DMS53 (cell line): ENCODE data around the gene TSC1.

Source experiments
- DNase-seq: peaks from one replicate; lab custom pipeline; 2025; lab: John Stamatoyannopoulos, UW

Gene TSC1

GRCh38 chr9:132944294-132945185 is at the start of gene TSC1:
TSS of gene TSC1 (minus strand) at chr9:132944616. CDS start at chr9:132928872, 15,744 bp downstream.
- DNase-seq: peak; percentile 99

- DNase-seq: no peak
Observed at GRCh38 chr9:132993511-132993939, 49.1 kb upstream of the TSC1 start.

GRCh38 chr9:132991351-132992300 is 47.2 kb upstream of the TSC1 start:
- DNase-seq: no peak

GRCh38 chr9:132990781-132991180 is 46.4 kb upstream of the TSC1 start:
- DNase-seq: peak; percentile 70

- DNase-seq: peak; percentile 92
Observed at GRCh38 chr9:132989998-132990557, 45.7 kb upstream of the TSC1 start.

DNA sequence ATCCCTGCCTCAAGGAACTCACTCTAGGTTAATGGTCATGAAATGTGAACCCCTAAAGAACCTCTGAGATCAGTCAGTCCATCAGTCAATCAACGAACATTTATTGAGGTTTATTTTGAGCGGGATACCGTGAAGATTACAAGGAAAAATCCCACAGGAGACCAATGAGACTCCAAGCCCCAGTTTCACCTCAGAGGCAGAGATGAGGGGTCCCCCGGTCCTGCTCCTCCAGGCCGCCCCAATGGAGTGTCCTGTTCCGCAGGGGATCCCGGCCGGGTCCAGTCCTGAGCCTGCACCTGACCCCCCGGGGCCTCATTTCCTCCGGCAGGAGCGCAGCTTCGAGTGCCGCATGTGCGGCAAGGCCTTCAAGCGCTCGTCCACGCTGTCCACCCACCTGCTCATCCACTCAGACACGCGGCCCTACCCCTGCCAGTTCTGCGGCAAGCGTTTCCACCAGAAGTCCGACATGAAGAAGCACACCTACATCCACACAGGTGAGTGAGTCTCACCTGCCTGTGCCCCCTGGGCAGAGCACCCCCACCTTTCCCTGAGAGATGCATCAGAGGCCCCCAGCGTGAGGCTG is 45.1 kb upstream of the TSC1 start:
- peak; percentile 83 for DNase-seq

- no peak for DNase-seq
Observed at GRCh38 chr9:132989014-132989310, 44.5 kb upstream of the TSC1 start.

GRCh38 chr9:132988244-132989013 is 44.0 kb upstream of the TSC1 start:
- DNase-seq: no peak

DNA sequence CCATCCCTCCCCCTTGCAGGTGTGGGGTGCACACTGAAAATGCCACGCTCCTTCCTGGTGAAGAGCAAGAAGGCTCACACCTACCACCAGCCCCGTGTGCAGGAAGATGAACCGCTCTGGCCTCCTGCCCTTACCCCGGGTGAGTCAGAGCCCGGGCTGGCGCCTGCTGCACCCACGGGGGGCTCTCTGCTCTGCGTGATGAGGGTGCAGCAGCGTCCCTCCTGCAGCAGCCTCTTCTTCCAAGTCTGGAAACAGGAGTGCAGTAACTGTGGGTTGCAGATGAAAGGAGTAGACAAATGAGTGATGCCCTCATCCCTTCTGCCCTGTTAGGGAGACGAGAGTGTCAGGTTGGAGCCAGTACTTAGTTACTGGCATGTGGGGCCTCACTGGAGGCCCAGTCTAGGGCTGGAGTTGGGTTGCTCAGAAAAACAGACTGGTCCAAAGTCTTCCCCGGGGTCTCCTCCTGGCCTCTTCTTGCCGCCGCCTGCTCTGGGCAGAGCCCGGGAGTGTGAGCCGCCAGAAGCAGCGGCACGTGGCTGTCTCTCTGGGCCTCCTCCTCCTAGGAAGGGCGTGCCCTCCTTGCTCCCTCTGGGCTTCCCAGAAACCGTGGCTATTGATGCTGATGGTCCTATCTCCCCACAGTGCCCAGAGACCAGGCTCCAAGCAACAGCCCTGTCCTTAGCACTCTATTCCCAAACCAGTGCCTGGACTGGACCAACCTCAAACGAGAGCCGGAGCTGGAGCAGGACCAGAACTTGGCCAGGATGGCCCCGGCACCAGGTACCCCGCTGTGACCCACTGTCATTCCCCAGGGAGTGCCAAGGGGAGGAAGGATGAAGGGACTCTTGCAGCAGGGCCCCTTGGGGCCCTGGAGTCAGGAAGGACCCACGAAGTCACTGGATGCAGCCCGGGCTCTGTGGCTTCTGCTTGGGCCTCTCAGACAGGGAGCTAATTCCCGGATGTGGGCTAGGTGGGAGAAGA is 42.5 kb upstream of the TSC1 start:
- DNase-seq: no peak

GRCh38 chr9:132986114-132986513 is 41.7 kb upstream of the TSC1 start:
- no peak for DNase-seq

DNA sequence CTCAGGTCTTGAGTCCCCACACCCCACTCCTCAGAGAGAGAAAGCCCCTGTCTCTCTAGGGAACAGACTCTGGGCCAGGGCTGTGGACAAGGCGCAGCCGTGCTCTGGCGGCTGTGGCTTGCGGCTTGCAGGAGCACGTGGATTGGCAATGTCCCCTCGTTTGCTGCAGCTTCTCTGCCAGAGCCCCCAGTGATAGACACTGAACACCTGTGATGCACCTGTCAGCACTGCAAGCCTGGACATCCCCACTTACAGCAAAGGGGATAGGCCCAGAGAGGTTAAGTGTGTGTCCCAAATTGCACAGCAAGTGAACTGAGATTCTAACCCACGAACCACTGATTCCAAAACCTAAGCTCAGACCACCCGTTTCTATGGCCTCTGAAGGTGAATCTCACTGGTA is 41.1 kb upstream of the TSC1 start:
- DNase-seq: no peak

- no peak for DNase-seq
Observed at GRCh38 chr9:132985071-132985350, 40.6 kb upstream of the TSC1 start.

GRCh38 chr9:132984202-132985070 is 40.0 kb upstream of the TSC1 start:
- DNase-seq: no peak

DNA sequence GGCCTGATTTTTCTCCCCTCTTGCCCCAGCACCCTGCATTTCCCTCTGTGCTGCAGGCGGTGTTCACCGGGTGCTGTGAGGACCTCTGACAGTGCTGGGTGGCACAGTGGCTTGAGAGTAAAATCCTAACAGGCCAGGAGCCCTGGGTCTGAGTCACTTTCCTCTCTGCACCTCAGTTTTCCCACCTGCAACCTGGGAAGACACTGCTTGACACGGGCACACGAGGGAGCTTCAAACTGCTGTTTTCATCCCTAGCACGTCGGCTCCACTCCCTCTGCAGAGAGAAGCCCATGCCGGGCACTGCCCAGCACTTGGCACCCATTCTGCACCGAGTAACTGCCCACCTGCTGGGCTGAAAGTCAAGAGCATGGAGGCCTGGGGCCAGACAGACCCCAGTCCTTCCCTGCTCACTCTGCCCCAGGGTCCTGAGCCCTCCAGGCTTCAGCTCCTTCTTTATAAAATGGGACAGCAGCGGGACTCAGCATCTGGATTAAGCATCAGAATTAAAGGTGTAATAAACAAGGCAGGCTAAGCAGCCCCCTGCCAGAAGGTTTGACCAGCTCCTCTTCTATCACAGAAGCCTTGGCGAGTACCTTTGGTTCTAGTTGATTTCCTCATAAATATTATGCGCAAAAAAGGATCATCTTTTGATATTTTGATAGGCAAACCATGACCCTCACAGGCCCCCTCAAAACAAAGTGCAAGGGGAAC is 39.2 kb upstream of the TSC1 start:
- DNase-seq: no peak

- no peak for DNase-seq
Observed at GRCh38 chr9:132982458-132982857, 38.0 kb upstream of the TSC1 start.

- no peak for DNase-seq
Observed at GRCh38 chr9:132980157-132980556, 35.7 kb upstream of the TSC1 start.

- peak; percentile 54 for DNase-seq
Observed at GRCh38 chr9:132978451-132979131, 34.2 kb upstream of the TSC1 start, which contains the start of gene GFI1B. TSS of gene GFI1B (plus strand) at chr9:132978694. CDS start at chr9:132986679, 7,985 bp downstream.

GRCh38 chr9:132978112-132978450 is 33.7 kb upstream of the TSC1 start:
- DNase-seq: no peak
